Activated naive CD4-positive, alpha-beta T cell treated with anti-CD3 and anti-CD28 coated beads, Interleukin-2, amount 50 U/mL, for 16 hours (primary cell): Measurements from ENCODE around the gene KRT6A.
"Not testable (repeated sequence)": the region's sequence is repeated elsewhere in the genome, so short reads cannot be mapped to it uniquely, and the experiment has no call there.

ENCODE experiments used
- DNase-seq: peaks from one replicate; pipeline ENCODE4 v3.0.0-alpha.2; 2020

KRT6A gene

GRCh38 chr12:52524241-52524897, 31.3 kb upstream of the KRT6A start:
- no peak for DNase-seq

- DNase-seq, result no peak
Observed at GRCh38 chr12:52523824-52524223, 30.8 kb upstream of the KRT6A start.

GRCh38 chr12:52522346-52523011, 29.4 kb upstream of the KRT6A start:
- no peak for DNase-seq

- no peak for DNase-seq
Observed at GRCh38 chr12:52521568-52522266, 28.7 kb upstream of the KRT6A start.

- no peak for DNase-seq
Observed at GRCh38 chr12:52521175-52521567, 28.1 kb upstream of the KRT6A start.

- DNase-seq, result no peak
Observed at GRCh38 chr12:52519826-52520662, 27.0 kb upstream of the KRT6A start, which contains the start of gene KRT5. Gene KRT5, minus strand, starts transcription at chr12:52520394. Its CDS starts 98 bp downstream, at chr12:52520296.

GRCh38 chr12:52519387-52519703, 26.3 kb upstream of the KRT6A start:
- DNase-seq, result no peak

GRCh38 chr12:52518574-52519386, 25.7 kb upstream of the KRT6A start:
- no peak for DNase-seq

- no peak for DNase-seq
Observed at GRCh38 chr12:52517888-52518287, 24.8 kb upstream of the KRT6A start.

- DNase-seq, result no peak
Observed at GRCh38 chr12:52517005-52517835, 24.2 kb upstream of the KRT6A start.

GRCh38 chr12:52515927-52516831, 23.1 kb upstream of the KRT6A start:
- no peak for DNase-seq

GRCh38 chr12:52515319-52515646, 22.2 kb upstream of the KRT6A start:
- DNase-seq, result no peak

GRCh38 chr12:52514471-52515318, 21.6 kb upstream of the KRT6A start:
- no peak for DNase-seq

- no peak for DNase-seq
Observed at GRCh38 chr12:52513736-52514135, 20.7 kb upstream of the KRT6A start.

- no peak for DNase-seq
Observed at GRCh38 chr12:52508211-52508610, 15.2 kb upstream of the KRT6A start.

- DNase-seq, result no peak
Observed at GRCh38 chr12:52506858-52507715, 14.0 kb upstream of the KRT6A start.

GRCh38 chr12:52502877-52503276, 9.8 kb upstream of the KRT6A start:
- DNase-seq, result no peak

- DNase-seq, result no peak
Observed at GRCh38 chr12:52501490-52501889, 8.4 kb upstream of the KRT6A start.

GRCh38 chr12:52500574-52500973, 7.5 kb upstream of the KRT6A start:
- DNase-seq, result not testable (repeated sequence)
